ENCODE measurements around the gene SYP. TPM values are rescaled to one million over a fixed set of nuclear protein-coding genes. Genes with fewer than 3 reads are reported as not detected.
A peak's percentile ranks its signal among the peaks of the same experiment; 100 is the strongest.

SYP gene
- total RNA-seq, 2 donors from 2014 or later: 0.55 to 5.2 TPM

GRCh38 chrX:49161632-49162031, 38.4 kb downstream of the SYP start:
- intact Hi-C loops (cut with DNase I): no loop called here
- H3K4me1 ChIP-seq (replicated peaks): no peaks in the 10 kb centered on the region
- no peaks in the 10 kb centered on the region for H3K27me3 ChIP-seq (replicated peaks; ENCODE audit: insufficient read depth)
- no peaks in the 10 kb centered on the region for H3K36me3 ChIP-seq
- H3K9me3 ChIP-seq: no peaks in the 10 kb centered on the region
- no peak overlapping the region for H3K4me3 ChIP-seq
- no peak overlapping the region for H3K27ac ChIP-seq
- TF ChIP-seq CTCF (IDR thresholded peaks at IDR 0.05) (no peak), POLR2AphosphoS5 (IDR thresholded peaks at IDR 0.05) (no peak), POLR2A (IDR thresholded peaks at IDR 0.05) (no peak)
- 99% methylated on average over 5 of the region's 5 CpGs for WGBS
- DNase-seq (ENCODE audit: low spot score): no peak

GRCh38 chrX:49160908-49161307, 39.1 kb downstream of the SYP start:
- H3K4me3 ChIP-seq: no peak overlapping the region
- H3K9me3 ChIP-seq: no peaks in the 10 kb centered on the region
- H3K36me3 ChIP-seq: no peaks in the 10 kb centered on the region
- no peaks in the 10 kb centered on the region for H3K4me1 ChIP-seq (replicated peaks)
- H3K27me3 ChIP-seq (replicated peaks; ENCODE audit: insufficient read depth): no peaks in the 10 kb centered on the region
- intact Hi-C loops (cut with DNase I): no loop called here
- no peak for DNase-seq (ENCODE audit: low spot score)
- TF ChIP-seq POLR2AphosphoS5 (IDR thresholded peaks at IDR 0.05): no peak
- TF ChIP-seq POLR2A (IDR thresholded peaks at IDR 0.05): no peak
- TF ChIP-seq CTCF (IDR thresholded peaks at IDR 0.05): no peak
- no peak overlapping the region for H3K27ac ChIP-seq
- WGBS: 100% methylated on average over 2 of the region's 2 CpGs

GRCh38 chrX:49157194-49157593, 42.8 kb downstream of the SYP start:
- Histone ChIP-seq H3K27ac (no peak overlapping the region), H3K36me3 (no peaks in the 10 kb centered on the region), H3K9me3 (no peaks in the 10 kb centered on the region), H3K4me3 (no peak overlapping the region), H3K27me3 (replicated peaks; ENCODE audit: insufficient read depth) (no peaks in the 10 kb centered on the region), H3K4me1 (replicated peaks) (no peaks in the 10 kb centered on the region)
- TF ChIP-seq CTCF (IDR thresholded peaks at IDR 0.05): no peak
- no peak for TF ChIP-seq POLR2AphosphoS5 (IDR thresholded peaks at IDR 0.05)
- TF ChIP-seq POLR2A (IDR thresholded peaks at IDR 0.05): no peak
- 86% methylated on average over 13 of the region's 25 CpGs for WGBS
- intact Hi-C loops (cut with DNase I): no loop called here
- DNase-seq (ENCODE audit: low spot score): no peak

GRCh38 chrX:49155900-49156837, 43.8 kb downstream of the SYP start:
- H3K27me3 ChIP-seq (replicated peaks; ENCODE audit: insufficient read depth): no peaks in the 10 kb centered on the region
- 4% methylated on average over 59 of the region's 65 CpGs for WGBS
- peak; percentile 81 for DNase-seq (ENCODE audit: low spot score)
- no peaks in the 10 kb centered on the region for H3K9me3 ChIP-seq
- TF ChIP-seq POLR2A (IDR thresholded peaks at IDR 0.05) (peak; percentile 45), CTCF (IDR thresholded peaks at IDR 0.05) (peak; percentile 59 to 94 (median 86)), POLR2AphosphoS5 (IDR thresholded peaks at IDR 0.05) (peak; percentile 63)
- no peaks in the 10 kb centered on the region for H3K36me3 ChIP-seq
- intact Hi-C loops (cut with DNase I): no loop called here
- peak overlapping the region; percentile 91 for H3K27ac ChIP-seq
- H3K4me3 ChIP-seq: peak overlapping the region; percentile 39 to 40
- no peaks in the 10 kb centered on the region for H3K4me1 ChIP-seq (replicated peaks)

Data from prostate gland (tissue), 2 donors.